SK-N-SH (cell line): Measurements from ENCODE around the gene PPM1L.

Source experiments
- CTCF ChIP-seq: fragments of 200-600 bp; sonication (generic); IDR thresholded peaks from 2 replicates; pipeline ENCODE4 v1.6.1; 2017; ENCODE audit warnings: antibody characterized with exemption, mild to moderate bottlenecking, moderate library complexity
- ELF1 ChIP-seq: IDR thresholded peaks from 2 replicates; pipeline ENCODE4 v1.4.0; 2012
- IRF3 ChIP-seq: fragments of 150-350 bp; IDR thresholded peaks from 2 replicates; pipeline ENCODE4 v1.6.1; 2016; ENCODE audit warnings: mild to moderate bottlenecking, low read depth, low read length
- POLR2AphosphoS5 ChIP-seq: IDR thresholded peaks from 2 replicates; pipeline ENCODE4 v1.6.1; 2012; ENCODE audit warnings: low read depth, low read length
- ZBTB33 ChIP-seq: IDR thresholded peaks from 2 replicates; pipeline ENCODE4 v1.4.0; 2012; ENCODE audit warnings: low read depth, borderline replicate concordance

GRCh38 chr3:160916472-160916871 is 160.4 kb downstream of the PPM1L start:
- TF ChIP-seq IRF3: no peak
- TF ChIP-seq POLR2AphosphoS5: no peak
- no peak for TF ChIP-seq CTCF
- no peak for TF ChIP-seq ZBTB33
- no peak for TF ChIP-seq ELF1
